Right lobe of liver (tissue), 4 donors: Measurements from ENCODE around the gene SLC22A4.

Experiments
- POLR2A ChIP-seq: fragments of 450-650 bp; IDR thresholded peaks from one replicate; pipeline ENCODE4 v1.6.1; 2017; ENCODE audit warnings: antibody characterized with exemption, mild to moderate bottlenecking
- TF ChIP-seq, protein P1 (sequence below), 4 donors: fragments of 200-600 bp in 3 of 4; fragments of 450-650 bp in 1 of 4; IDR thresholded peaks; one replicate each; pipeline versions ENCODE4 v1.5.1 to v1.8.0; 2016 to 2022; ENCODE audit warnings: antibody characterized with exemption in 4 of 4, mild to moderate bottlenecking in 2 of 4
- donor health status: DM: no; HTN: no; CAD: no.
- donor health status: DM: no; HTN: no; CAD: no.
- donor health status: DM: no; HTN: yes; CAD: no.

DNA sequence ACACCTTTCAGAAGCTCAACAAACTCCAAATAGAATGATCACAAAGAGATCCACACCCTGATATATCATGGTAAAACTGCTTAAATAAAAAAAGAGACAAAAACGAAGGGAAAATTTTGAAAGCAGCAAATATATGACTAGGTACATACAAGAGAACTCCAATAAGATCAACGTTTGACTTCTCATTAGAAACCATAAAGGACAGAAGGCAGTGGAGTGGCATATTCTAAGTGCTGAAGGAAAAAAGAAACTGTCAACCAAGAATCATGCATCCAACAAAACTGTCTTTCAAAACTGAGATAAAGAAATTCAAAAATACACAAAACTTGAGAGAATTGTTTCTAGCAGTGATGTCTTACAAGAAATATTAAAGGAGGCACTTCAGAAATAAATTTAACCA lies 11.2 kb downstream of the SLC22A4 start:
- TF ChIP-seq, protein P1, sequence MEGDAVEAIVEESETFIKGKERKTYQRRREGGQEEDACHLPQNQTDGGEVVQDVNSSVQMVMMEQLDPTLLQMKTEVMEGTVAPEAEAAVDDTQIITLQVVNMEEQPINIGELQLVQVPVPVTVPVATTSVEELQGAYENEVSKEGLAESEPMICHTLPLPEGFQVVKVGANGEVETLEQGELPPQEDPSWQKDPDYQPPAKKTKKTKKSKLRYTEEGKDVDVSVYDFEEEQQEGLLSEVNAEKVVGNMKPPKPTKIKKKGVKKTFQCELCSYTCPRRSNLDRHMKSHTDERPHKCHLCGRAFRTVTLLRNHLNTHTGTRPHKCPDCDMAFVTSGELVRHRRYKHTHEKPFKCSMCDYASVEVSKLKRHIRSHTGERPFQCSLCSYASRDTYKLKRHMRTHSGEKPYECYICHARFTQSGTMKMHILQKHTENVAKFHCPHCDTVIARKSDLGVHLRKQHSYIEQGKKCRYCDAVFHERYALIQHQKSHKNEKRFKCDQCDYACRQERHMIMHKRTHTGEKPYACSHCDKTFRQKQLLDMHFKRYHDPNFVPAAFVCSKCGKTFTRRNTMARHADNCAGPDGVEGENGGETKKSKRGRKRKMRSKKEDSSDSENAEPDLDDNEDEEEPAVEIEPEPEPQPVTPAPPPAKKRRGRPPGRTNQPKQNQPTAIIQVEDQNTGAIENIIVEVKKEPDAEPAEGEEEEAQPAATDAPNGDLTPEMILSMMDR (IDR thresholded peaks at IDR 0.05) = no peak
- no peak for TF ChIP-seq POLR2A
